Kidney glomerular epithelial cell (primary cell): Measurements from ENCODE around the gene RAC3.
A peak's percentile ranks its signal among the peaks of the same experiment; 100 is the strongest.

Experiments
- DNase-seq: peaks from one replicate; lab custom pipeline; 2025; lab: John Stamatoyannopoulos, UW

RAC3 gene

GRCh38 chr17:82041144-82041814 lies 9.8 kb downstream of the RAC3 start:
- DNase-seq: no peak

GRCh38 chr17:82042649-82043048 lies 11.2 kb downstream of the RAC3 start:
- no peak for DNase-seq

DNA sequence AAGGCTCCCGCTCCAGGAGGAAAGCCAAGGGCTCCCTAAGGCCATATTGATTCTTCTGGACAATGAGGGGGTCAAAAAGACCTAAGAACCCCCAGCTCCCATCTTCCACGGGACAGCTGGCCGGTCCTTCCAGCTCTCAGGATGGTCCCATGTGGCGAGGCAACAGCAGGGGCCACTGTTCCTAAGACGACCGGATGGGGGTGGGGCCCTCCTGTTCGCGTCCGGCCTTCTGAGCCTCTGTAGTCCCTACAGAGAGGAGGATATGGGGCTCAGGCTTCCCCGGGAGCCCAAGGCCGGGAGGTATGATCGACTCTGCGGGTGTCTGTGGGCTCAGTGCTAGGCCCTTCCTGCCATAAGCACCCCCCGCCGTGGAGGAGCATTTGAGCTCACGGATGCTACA lies 12.0 kb downstream of the RAC3 start:
- DNase-seq: no peak

GRCh38 chr17:82045936-82046484 lies 14.5 kb downstream of the RAC3 start:
- no peak for DNase-seq

- no peak for DNase-seq
Observed at GRCh38 chr17:82046903-82047302, 15.4 kb downstream of the RAC3 start.

- no peak for DNase-seq
Observed at GRCh38 chr17:82047379-82047778, 15.9 kb downstream of the RAC3 start.

DNA sequence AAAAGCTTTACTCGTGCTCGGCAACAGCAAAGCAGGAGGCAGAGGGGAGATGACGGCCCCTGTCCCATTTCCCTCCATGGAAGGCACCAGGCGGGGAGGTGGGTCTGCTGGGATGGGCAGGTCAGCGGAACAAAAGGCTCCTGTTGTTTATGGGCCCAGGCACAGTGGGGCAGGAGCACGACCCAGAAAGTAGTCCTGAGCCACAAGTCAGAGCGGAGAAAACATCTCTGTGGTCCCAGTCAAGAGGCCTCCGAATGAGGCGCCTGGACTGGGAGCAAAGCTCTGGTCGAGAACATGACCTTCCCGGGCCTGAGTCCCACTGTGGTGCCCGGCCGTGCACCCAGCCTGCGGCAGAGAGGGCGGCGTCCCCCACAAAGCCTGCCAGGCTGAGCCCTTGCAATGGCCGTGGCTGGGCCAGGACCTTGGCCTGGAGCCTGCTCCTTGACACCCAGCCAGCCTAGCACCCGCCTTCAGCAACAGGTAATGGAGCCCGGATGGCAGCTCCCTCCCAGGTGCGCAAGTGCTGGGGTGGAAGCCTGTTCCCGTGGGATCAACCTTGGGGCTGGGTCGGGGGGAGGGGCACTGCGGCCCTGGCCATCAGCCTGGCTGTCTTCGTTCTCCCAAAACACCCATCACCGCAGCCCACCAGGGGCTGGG lies 16.6 kb downstream of the RAC3 start:
- DNase-seq: no peak

GRCh38 chr17:82048571-82048971 lies 17.1 kb downstream of the RAC3 start:
- no peak for DNase-seq

DNA sequence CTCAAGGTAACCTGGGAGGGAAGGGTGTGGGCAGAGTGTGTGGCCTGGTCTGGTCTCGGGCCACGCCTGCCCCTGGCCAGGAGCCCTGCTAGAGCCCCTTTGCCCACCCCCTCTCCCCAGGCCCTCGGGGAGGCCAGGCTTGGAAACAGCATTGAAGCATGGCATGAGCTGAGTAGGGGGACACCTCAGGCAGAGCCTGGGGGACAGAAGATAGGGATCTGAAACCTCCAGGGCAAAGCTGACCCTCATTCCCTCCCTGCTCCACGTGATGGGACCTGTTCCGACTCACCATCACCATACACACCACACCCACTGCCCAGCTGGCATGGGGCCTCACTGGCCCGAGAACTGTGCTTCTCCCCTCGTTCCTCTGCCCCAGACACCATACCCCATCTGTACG lies 17.6 kb downstream of the RAC3 start:
- DNase-seq: no peak

- DNase-seq: no peak
Observed at GRCh38 chr17:82049521-82049971, 18.1 kb downstream of the RAC3 start.

GRCh38 chr17:82050152-82050760 lies 18.8 kb downstream of the RAC3 start:
- DNase-seq: no peak

DNA sequence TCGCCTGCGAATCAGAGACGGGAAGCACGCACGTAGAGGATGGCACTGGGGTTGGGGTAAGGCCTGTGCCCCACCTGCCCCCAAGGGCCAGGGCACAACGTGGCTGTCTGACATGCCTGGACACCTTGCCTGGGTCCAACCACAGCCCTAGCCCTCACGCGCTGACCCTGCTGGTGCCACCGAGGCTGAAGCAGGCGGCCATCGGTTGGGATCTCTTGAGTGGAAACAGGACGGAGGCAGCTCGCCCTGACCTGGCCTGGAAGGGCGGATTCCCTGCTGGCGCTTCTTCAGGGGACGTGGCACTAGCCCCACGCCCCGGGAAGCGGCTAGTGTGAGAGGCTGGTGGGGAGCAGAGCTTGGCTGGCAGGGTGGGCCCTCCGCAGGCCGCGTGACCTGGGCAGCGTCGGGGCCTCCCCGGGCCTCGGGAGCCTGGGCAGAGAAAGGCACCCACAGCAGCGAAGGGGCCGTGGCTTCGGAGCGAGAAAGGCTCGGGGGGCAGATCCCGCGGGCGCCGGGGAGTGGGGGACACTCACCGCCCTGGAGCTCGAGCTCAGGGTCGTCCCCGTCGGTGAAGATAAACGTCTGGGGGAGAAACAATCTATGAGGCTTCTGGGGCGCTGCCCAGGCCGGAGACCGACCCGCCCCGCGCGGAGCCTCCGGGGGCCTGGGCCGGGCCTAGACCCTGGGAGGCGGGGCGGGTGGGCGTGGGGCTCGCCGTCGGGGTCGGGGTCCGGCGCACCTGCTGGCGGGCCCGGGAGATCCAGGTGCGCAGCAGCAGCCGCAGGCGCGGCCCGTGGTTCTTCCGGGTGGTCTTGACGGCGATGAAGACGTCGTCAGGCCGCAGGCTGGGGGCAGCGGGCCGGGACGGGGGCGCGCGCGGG lies 19.5 kb downstream of the RAC3 start:
- DNase-seq: no peak

DNA sequence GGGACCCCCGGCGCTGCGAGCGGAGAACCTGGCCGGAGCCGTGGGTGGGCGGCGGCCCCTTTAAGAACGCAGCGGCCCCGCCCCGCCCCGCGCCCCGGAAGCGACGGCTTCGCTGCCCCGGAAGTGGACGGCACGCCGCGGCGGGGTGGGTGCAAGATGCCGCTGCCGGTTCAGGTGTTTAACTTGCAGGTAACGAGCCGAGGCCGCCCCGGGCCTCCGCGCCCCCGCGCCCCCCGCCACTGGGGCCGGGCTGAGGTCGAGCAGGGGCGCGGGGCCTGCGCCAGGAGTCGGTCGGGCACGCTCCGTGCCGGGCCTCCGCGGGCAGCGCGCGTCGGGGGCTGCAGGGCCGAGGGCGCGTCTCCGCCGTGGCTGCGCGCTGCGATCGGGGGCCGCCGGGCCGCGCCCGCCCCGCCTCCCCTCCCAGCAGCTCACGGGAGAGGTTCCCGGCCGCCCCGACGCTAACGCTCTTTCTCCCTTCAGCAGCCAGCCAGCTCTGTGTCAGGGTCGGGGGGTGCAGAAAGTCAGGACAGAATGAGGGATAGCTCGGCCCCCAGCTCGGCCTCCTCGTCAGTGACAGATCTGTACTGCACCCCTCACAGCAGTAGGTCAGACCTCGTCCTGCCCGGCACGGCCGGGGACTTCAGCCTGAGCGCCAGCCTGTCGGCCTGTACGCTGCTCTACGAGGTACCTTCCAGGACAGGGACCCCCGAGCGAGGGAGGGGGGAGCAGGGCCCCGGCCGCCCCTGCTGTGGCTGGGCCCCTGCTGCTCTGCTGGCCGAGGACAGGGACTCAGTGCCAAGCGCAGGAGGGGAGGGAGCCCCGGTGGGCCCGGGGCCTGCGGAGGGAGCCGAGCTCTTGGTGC lies 20.5 kb downstream of the RAC3 start, which contains the start of the genes GPS1 and RFNG:
GPS1 (plus strand) TSS at position 123 of the 862 bp plus-strand sequence; CDS start at position 157, 34 bp downstream.
RFNG (minus strand) TSS at position 36 of the 862 bp plus-strand sequence. CDS start 45 bp downstream, outside the sequence.
- peak; percentile 57 for DNase-seq

DNA sequence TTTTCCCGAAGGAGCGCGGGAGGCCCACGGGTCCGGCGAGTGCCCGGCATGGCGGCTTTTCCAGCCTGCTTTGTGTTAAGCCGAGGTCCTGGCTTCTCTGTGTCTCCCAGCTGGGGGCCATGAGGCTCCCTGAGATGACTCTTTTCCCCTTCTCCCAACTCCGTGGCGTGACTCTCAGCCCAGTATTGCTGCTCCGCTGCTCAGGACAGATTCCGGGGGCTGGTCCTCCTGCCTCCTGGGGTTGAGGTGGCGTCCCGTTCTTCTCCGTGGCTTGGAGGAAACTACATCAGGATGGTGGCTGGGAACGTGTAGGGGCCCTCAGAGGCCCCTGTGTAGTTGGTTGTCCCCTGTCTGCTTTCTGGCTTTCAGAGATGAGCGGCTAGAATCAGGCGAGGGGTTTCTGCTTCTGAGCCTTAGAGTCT lies 21.2 kb downstream of the RAC3 start:
- no peak for DNase-seq

DNA sequence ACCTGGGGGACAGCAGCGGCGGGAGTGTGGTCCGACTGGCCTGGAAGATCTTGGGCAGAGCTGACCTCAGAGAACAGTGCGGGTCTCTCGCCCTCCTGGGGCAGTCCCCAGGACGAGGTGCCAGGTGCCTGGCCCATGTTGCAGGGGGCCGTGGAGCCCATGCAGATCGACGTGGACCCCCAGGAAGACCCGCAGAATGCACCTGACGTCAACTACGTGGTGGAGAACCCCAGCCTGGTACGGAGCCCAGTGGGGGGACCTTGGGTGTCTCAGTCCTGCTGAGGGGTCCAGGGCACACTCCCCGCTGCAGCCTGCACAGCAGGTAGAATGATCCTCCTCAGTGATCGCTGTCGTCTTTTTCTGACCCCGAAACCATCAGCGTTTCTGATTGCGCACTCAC lies 21.7 kb downstream of the RAC3 start:
- DNase-seq: no peak

- no peak for DNase-seq
Observed at GRCh38 chr17:82053556-82054263, 22.2 kb downstream of the RAC3 start.

- no peak for DNase-seq
Observed at GRCh38 chr17:82054351-82055022, 23.0 kb downstream of the RAC3 start.

DNA sequence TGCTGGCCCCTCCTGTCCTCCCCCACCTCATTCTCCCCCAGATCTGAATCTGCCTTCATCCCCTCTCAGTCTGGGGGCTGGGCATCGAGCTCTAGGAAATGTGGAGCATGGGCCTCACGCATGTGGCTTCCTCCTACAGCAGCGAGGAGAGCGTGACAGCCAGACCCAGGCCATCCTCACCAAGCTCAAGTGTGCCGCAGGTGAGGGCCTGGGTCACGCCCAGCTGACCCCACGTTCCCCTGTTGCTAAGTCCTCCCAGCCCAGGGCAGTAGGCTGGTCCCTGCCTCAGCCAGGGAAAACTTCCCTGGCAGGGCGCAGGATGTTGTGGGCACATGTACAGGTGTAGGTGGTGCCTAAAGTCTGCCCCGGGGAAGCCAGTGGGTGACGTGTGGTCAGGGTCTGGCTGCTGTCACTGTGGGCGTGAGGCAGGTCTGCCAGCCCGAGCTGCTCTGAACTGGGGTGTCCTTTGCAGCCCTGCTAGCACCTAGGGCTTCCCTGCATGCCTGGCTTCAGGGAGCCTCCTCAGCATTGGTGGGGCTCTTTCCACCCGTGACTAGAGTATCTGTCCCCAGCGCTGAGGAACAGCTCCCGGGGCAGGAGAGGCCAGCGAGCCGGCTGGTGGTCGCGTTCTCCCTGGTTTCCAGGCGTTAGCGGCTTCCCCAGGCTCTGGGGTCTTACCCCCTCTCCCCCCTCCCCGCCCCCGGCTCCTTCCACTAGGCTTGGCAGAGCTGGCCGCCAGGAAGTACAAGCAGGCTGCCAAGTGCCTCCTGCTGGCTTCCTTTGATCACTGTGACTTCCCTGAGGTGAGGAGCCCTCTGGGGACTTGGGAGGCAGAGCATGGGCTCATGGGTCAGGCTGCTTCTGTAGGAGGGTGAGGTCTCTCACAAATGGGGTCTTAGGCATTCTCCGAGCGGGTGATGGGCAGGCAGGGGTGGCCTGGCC lies 23.8 kb downstream of the RAC3 start:
- DNase-seq: no peak
